ENCODE data around the gene OCLN.
"Not testable (repeated sequence)": the region's sequence is repeated elsewhere in the genome, so short reads cannot be mapped to it uniquely, and the experiment has no call there.

The OCLN gene, protein sequence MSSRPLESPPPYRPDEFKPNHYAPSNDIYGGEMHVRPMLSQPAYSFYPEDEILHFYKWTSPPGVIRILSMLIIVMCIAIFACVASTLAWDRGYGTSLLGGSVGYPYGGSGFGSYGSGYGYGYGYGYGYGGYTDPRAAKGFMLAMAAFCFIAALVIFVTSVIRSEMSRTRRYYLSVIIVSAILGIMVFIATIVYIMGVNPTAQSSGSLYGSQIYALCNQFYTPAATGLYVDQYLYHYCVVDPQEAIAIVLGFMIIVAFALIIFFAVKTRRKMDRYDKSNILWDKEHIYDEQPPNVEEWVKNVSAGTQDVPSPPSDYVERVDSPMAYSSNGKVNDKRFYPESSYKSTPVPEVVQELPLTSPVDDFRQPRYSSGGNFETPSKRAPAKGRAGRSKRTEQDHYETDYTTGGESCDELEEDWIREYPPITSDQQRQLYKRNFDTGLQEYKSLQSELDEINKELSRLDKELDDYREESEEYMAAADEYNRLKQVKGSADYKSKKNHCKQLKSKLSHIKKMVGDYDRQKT

DNA sequence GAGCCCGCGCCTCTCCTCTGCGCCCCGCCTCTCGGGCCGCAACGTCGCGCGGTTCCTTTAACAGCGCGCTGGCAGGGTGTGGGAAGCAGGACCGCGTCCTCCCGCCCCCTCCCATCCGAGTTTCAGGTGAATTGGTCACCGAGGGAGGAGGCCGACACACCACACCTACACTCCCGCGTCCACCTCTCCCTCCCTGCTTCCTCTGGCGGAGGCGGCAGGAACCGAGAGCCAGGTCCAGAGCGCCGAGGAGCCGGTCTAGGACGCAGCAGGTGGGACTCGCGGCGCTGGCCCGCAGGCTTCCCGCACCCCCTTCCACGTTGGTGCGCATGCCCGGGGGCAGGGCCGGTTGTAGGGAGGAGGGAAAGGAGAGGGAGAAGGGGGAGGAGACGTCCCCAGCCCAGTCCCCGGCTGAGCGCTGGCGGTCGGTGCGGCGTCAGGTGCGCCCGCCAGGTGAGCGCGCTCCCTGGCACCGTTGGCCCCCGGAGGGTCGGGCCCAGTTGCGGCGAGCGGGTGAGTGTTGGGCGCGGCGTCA, at the start of gene OCLN:
OCLN (plus strand) TSS at position 400 of the 532 bp plus-strand sequence. CDS start 11,455 bp downstream, outside the sequence.
- no peaks in the 10 kb centered on the region for H3K9me3 ChIP-seq (ENCODE audit: control insufficient read depth in 2 of 2, low read length in 2 of 2)
- H3K9ac ChIP-seq (ENCODE audit: low read depth in 1 of 2, low read length in 2 of 2): peak within 1 kb of the TSS; percentile 91 to 97
- H3K27ac ChIP-seq (ENCODE audit: low read depth in 2 of 2, low read length in 2 of 2): peak within 1 kb of the TSS; percentile 94 to 95
- H3K4me3 ChIP-seq (ENCODE audit: low read length in 2 of 2): peak within 1 kb of the TSS; percentile 79 to 86
- H3K27me3 ChIP-seq (ENCODE audit: control insufficient read depth in 2 of 2, insufficient read depth in 2 of 2, low read length in 2 of 2): no peaks in the 10 kb centered on the region
- no peaks in the 10 kb centered on the region for H3K36me3 ChIP-seq (ENCODE audit: control insufficient read depth in 2 of 2, insufficient read depth in 2 of 2, low read length in 2 of 2)
- H3K4me1 ChIP-seq (ENCODE audit: control insufficient read depth in 2 of 2, insufficient read depth in 2 of 2, low read length in 2 of 2): peaks cover 6 to 7% of the 10 kb centered on the region in 2 donors

DNA sequence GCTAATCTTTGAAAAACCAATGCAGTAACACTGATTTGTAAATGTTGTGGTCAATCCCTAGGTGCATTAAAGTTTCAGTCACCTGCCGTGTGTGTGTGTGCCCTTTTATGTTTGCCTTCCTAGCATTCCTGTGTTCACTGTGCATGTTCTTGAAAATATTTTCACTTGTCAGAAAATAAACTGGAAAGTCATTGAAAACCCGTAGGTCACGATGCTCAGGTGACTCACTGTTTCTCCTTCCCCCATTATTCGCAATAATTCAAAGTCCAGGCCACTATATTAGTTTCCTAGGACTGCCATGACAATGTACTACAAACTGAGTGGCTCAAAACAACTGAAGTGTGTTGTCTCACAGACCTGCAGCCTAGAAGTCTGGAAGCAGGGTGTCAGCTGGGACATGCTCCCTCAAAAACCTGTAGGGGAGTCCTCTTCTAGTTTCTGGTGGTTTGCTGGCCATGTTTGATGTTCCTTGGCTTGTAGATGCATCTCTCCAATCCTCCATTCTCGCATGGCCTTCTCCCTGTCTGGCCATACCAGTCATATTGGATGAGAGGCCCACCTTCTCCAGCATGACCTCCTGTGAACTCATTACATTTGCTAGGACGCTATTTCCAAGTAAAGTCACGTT, 48.3 kb upstream of the OCLN start:
- Histone ChIP-seq H3K27ac (ENCODE audit: low read depth in 2 of 2, low read length in 2 of 2) (no peak overlapping the region), H3K9me3 (ENCODE audit: control insufficient read depth in 2 of 2, low read length in 2 of 2) (no peaks in the 10 kb centered on the region), H3K9ac (ENCODE audit: low read depth in 1 of 2, low read length in 2 of 2) (no peak overlapping the region)

DNA sequence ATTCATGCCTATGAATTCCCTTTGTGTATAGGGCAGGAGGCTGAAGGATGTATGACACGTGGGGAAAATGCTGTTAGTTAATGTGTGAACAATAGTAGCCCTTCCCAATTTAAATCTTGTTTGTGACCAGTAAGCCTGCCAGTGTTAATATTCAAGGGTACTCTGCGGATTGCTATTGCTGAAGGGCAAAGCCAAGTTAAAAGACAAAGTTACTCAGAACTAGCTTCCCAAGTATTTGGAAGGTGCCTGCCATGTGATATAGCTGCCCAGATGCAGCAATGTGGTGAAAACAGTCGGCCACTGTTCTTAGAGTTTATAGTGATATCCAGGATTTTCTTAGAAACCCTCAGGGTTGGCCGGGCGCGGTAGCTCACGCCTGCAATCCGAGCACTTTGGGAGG, 43.1 kb upstream of the OCLN start:
- Histone ChIP-seq H3K27ac (ENCODE audit: low read depth in 2 of 2, low read length in 2 of 2) (no peak overlapping the region), H3K9me3 (ENCODE audit: control insufficient read depth in 2 of 2, low read length in 2 of 2) (no peaks in the 10 kb centered on the region), H3K36me3 (ENCODE audit: control insufficient read depth in 2 of 2, insufficient read depth in 2 of 2, low read length in 2 of 2) (no peaks in the 10 kb centered on the region), H3K4me1 (ENCODE audit: control insufficient read depth in 2 of 2, insufficient read depth in 2 of 2, low read length in 2 of 2) (peaks cover 0 to 6% of the 10 kb centered on the region in 2 donors), H3K9ac (ENCODE audit: low read depth in 1 of 2, low read length in 2 of 2) (no peak overlapping the region), H3K4me3 (ENCODE audit: low read length in 2 of 2) (no peak overlapping the region), H3K27me3 (ENCODE audit: control insufficient read depth in 2 of 2, insufficient read depth in 2 of 2, low read length in 2 of 2) (no peaks in the 10 kb centered on the region)

More for the DNA sequence above, 48.3 kb upstream of the OCLN start:
- no peaks in the 10 kb centered on the region for H3K4me1 ChIP-seq (ENCODE audit: control insufficient read depth in 2 of 2, insufficient read depth in 2 of 2, low read length in 2 of 2)
- H3K27me3 ChIP-seq (ENCODE audit: control insufficient read depth in 2 of 2, insufficient read depth in 2 of 2, low read length in 2 of 2): no peaks in the 10 kb centered on the region
- H3K4me3 ChIP-seq (ENCODE audit: low read length in 2 of 2): no peak overlapping the region
- H3K36me3 ChIP-seq (ENCODE audit: control insufficient read depth in 2 of 2, insufficient read depth in 2 of 2, low read length in 2 of 2): peaks cover 2 to 4% of the 10 kb centered on the region in 2 donors

DNA sequence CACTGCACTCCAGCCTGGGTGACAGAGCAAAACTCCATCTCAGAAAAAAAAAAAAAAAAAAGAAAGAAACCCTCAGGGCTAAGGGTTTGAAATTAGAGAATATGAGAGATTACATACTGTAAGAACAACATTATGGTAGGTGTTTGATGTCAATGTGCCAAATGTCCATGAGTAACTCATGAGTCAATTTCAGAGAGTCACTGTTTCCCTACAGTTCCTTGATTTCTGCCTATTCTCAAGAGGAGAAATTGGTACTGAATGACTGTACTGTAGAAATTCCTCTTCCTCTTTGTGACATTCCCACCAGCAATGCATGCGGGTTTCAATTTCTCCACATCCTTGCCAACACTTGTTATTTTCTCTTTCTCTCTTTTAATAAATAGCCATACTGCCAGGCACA, 42.5 kb upstream of the OCLN start:
- H3K36me3 ChIP-seq (ENCODE audit: control insufficient read depth in 2 of 2, insufficient read depth in 2 of 2, low read length in 2 of 2): no peaks in the 10 kb centered on the region
- no peak overlapping the region for H3K27ac ChIP-seq (ENCODE audit: low read depth in 2 of 2, low read length in 2 of 2)
- no peaks in the 10 kb centered on the region for H3K9me3 ChIP-seq (ENCODE audit: control insufficient read depth in 2 of 2, low read length in 2 of 2)
- H3K9ac ChIP-seq (ENCODE audit: low read depth in 1 of 2, low read length in 2 of 2): no peak overlapping the region
- peaks cover 1 to 11% of the 10 kb centered on the region in 2 donors for H3K4me1 ChIP-seq (ENCODE audit: control insufficient read depth in 2 of 2, insufficient read depth in 2 of 2, low read length in 2 of 2)
- H3K27me3 ChIP-seq (ENCODE audit: control insufficient read depth in 2 of 2, insufficient read depth in 2 of 2, low read length in 2 of 2): no peaks in the 10 kb centered on the region
- no peak overlapping the region for H3K4me3 ChIP-seq (ENCODE audit: low read length in 2 of 2)

DNA sequence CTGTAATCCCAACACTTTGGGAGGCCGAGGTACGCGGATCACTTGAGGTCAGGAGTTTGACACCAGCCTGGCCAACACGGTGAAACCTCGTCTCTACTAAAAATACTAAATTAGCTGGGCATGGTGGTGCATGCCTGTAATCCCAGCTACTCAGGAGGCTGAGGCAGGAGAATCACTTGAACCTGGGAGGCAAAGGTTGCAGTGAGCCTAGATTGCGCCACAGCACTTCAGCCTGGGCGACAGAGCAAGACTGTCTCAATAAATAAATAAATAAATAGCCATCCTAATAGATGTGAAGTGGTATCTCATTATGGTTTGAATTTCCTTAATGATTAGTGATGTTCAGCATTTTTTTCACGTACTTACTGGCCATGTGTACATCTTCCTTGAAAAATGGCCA, 42.1 kb upstream of the OCLN start:
- H3K4me3 ChIP-seq (ENCODE audit: low read length in 2 of 2); H3K9ac ChIP-seq (ENCODE audit: low read depth in 1 of 2, low read length in 2 of 2); H3K36me3 ChIP-seq (ENCODE audit: control insufficient read depth in 2 of 2, insufficient read depth in 2 of 2, low read length in 2 of 2); H3K27ac ChIP-seq (ENCODE audit: low read depth in 2 of 2, low read length in 2 of 2); H3K9me3 ChIP-seq (ENCODE audit: control insufficient read depth in 2 of 2, low read length in 2 of 2); H3K27me3 ChIP-seq (ENCODE audit: control insufficient read depth in 2 of 2, insufficient read depth in 2 of 2, low read length in 2 of 2): not testable (repeated sequence)
- H3K4me1 ChIP-seq (ENCODE audit: control insufficient read depth in 2 of 2, insufficient read depth in 2 of 2, low read length in 2 of 2): peaks cover 3 to 14% of the 10 kb centered on the region in 2 donors

DNA sequence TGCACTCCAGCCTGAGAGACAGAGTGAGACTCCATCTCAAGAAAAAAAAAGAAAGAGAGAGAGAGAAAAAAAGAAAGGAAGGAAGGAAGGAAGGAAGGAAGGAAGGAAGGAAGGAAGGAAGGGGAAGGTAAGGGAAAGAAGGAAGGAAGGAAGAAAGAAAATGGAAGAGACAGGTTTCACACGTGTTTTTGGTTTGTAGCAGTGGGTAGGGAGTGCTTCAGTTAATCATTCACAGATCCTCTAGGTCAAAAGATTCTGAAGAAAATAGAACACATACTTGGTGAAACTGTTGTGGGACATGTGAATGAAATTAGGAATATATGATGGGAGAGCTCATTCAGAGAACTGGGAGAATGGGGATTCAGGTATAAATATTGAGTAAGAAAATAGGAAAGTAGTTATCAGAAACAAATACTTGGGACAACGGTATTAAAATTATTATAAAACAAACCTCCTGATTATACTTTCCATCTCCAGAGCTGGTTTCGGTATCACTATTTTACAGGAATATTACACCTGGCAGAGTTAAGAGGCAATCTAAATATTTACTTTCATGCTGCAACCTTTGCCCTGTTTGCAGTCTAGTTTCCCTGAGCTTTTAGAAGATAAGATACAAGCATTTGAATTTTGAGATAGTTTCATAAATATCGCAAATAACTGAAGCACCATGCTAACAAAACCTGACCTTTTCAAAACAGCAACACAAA, 40.5 kb upstream of the OCLN start:
- peaks cover 3 to 17% of the 10 kb centered on the region in 2 donors for H3K4me1 ChIP-seq (ENCODE audit: control insufficient read depth in 2 of 2, insufficient read depth in 2 of 2, low read length in 2 of 2)
- peak overlapping the region; percentile 84 to 93 for H3K27ac ChIP-seq (ENCODE audit: low read depth in 2 of 2, low read length in 2 of 2)

DNA sequence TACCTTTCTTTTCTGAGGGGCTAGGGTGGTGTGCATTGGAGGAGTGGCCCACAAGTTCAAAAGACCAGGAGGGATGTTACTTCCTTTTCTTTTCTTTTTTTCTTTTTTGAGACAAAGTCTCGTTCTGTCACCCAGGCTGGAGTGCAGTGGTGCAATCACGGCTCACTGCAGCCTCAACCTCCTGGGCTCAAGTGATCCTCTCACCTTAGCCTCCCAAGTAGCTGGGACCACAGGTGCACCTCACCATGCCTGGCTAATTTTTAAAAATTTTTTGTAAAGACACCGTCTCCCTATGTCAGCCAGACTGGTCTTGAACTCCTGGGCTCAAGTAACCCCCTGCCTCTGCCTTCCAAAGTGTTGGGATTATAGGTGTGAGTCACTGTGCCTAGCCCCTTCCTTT, 39.1 kb upstream of the OCLN start:
- not testable (repeated sequence) for H3K9ac ChIP-seq (ENCODE audit: low read depth in 1 of 2, low read length in 2 of 2)

More for the DNA sequence above, 40.5 kb upstream of the OCLN start:
- Histone ChIP-seq H3K9ac (ENCODE audit: low read depth in 1 of 2, low read length in 2 of 2) (peak overlapping the region; percentile 32 to 59), H3K9me3 (ENCODE audit: control insufficient read depth in 2 of 2, low read length in 2 of 2) (no peaks in the 10 kb centered on the region), H3K36me3 (ENCODE audit: control insufficient read depth in 2 of 2, insufficient read depth in 2 of 2, low read length in 2 of 2) (no peaks in the 10 kb centered on the region), H3K4me3 (ENCODE audit: low read length in 2 of 2) (peak overlapping the region; percentile 30 to 61), H3K27me3 (ENCODE audit: control insufficient read depth in 2 of 2, insufficient read depth in 2 of 2, low read length in 2 of 2) (no peaks in the 10 kb centered on the region)

DNA sequence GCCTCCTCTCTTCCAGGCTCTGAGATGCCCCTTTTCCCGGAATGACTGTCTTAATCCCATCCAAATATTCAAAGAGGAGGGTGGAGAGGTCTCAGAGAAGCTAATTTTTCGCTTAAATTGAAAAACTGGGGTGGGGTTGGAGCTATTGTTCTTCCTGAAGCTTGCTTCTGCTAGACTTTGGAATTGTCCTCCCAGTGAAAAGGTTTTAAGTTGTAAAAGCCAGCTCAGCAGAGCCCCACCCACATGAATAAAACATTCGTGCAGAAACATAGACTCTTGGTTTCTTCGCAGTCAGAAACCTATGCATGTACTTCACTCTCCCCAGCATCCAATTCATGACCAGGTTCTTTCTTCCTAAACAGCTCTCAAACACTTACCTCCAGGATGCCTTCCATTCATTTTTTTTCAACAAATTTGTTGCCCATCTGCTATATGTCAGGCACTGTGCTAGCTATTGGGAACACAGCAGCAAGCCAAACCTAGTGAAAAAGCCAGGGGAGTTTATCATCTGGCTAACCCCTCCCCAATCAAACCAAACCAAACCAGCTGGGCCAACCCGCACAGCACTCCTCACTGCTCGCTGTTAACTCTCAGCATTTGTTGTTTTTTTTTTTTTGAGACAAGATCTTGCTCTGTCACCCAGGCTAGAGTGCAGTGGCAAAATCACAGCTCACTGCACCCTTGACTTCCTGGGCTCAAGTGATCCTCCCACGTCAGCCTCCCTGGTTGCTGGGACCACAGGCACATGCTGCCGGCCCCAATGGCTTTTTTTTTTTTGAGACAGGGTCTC, 37.9 kb upstream of the OCLN start:
- peaks cover 3 to 17% of the 10 kb centered on the region in 2 donors for H3K4me1 ChIP-seq (ENCODE audit: control insufficient read depth in 2 of 2, insufficient read depth in 2 of 2, low read length in 2 of 2)
- H3K36me3 ChIP-seq (ENCODE audit: control insufficient read depth in 2 of 2, insufficient read depth in 2 of 2, low read length in 2 of 2): no peaks in the 10 kb centered on the region
- H3K9ac ChIP-seq (ENCODE audit: low read depth in 1 of 2, low read length in 2 of 2): peak overlapping the region; percentile 74
- H3K27ac ChIP-seq (ENCODE audit: low read depth in 2 of 2, low read length in 2 of 2): peak overlapping the region; percentile 93 to 94
- peak overlapping the region; percentile 50 to 67 for H3K4me3 ChIP-seq (ENCODE audit: low read length in 2 of 2)
- H3K9me3 ChIP-seq (ENCODE audit: control insufficient read depth in 2 of 2, low read length in 2 of 2): no peaks in the 10 kb centered on the region
- H3K27me3 ChIP-seq (ENCODE audit: control insufficient read depth in 2 of 2, insufficient read depth in 2 of 2, low read length in 2 of 2): no peaks in the 10 kb centered on the region

More for the DNA sequence above, 39.1 kb upstream of the OCLN start:
- not testable (repeated sequence) for H3K4me3 ChIP-seq (ENCODE audit: low read length in 2 of 2); H3K36me3 ChIP-seq (ENCODE audit: control insufficient read depth in 2 of 2, insufficient read depth in 2 of 2, low read length in 2 of 2); H3K27me3 ChIP-seq (ENCODE audit: control insufficient read depth in 2 of 2, insufficient read depth in 2 of 2, low read length in 2 of 2); H3K9me3 ChIP-seq (ENCODE audit: control insufficient read depth in 2 of 2, low read length in 2 of 2)
- peak overlapping the region; percentile 84 to 93 for H3K27ac ChIP-seq (ENCODE audit: low read depth in 2 of 2, low read length in 2 of 2)
- peaks cover 3 to 17% of the 10 kb centered on the region in 2 donors for H3K4me1 ChIP-seq (ENCODE audit: control insufficient read depth in 2 of 2, insufficient read depth in 2 of 2, low read length in 2 of 2)

DNA sequence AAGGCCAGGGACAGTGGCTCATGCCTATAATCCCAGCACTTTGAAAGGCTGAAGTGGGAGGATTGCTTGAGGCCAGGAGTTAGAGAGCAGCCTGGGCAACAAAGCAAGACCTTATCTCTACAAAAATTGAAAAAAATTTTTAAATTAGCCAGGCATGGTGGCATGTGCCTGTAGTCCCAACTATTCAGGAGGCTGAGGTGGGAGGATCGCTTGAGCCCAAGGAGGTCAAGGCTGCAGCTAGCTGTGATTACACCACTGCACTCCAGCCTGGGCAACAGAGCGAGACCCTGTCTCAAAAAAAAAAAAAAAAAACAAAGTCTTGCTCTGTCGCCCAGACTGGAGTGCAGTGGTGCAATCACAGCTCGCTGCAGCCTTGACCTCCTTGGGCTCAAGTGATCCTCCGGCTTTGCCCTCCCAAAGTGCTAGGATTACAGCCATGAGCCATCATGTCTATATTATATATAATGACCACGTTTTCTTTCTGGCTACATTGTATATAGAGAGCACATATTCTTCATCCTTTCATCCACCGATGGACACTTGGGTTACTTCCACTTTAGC, 37.1 kb upstream of the OCLN start:
- not testable (repeated sequence) for H3K36me3 ChIP-seq (ENCODE audit: control insufficient read depth in 2 of 2, insufficient read depth in 2 of 2, low read length in 2 of 2); H3K27me3 ChIP-seq (ENCODE audit: control insufficient read depth in 2 of 2, insufficient read depth in 2 of 2, low read length in 2 of 2); H3K9me3 ChIP-seq (ENCODE audit: control insufficient read depth in 2 of 2, low read length in 2 of 2); H3K4me3 ChIP-seq (ENCODE audit: low read length in 2 of 2)
- peak overlapping the region in 1 of 2 donors; percentile 74 for H3K9ac ChIP-seq (ENCODE audit: low read depth in 1 of 2, low read length in 2 of 2)
- peaks cover 3 to 17% of the 10 kb centered on the region in 2 donors for H3K4me1 ChIP-seq (ENCODE audit: control insufficient read depth in 2 of 2, insufficient read depth in 2 of 2, low read length in 2 of 2)
- H3K27ac ChIP-seq (ENCODE audit: low read depth in 2 of 2, low read length in 2 of 2): peak overlapping the region; percentile 93 to 94

All from mucosa of rectum (tissue), 2 donors.